HFF-Myc (cell line): ENCODE data around the gene CYSLTR2.

ENCODE experiments used
- DNase-seq: peaks from one replicate; pipeline ENCODE4 v3.0.0-alpha.2; 2011; ENCODE audit warnings: low read depth; ENCODE audit errors: extremely low read depth
- H3K4me3 ChIP-seq: replicated peaks from 2 replicates; pipeline ENCODE4 v1.5.1; 2011; ENCODE audit warnings: low read depth, mild to moderate bottlenecking, control low read depth, low read length
- TF ChIP-seq, protein P1 (sequence below): IDR thresholded peaks from 2 replicates; pipeline ENCODE4 v1.5.1; 2012; ENCODE audit warnings: mild to moderate bottlenecking, low read depth, low read length, control low read depth; ENCODE audit errors: missing control alignments

The CYSLTR2 gene

GRCh38 chr13:48728226-48728625 lies 74.5 kb downstream of the CYSLTR2 start:
- no peak overlapping the region for H3K4me3 ChIP-seq
- TF ChIP-seq, protein P1, sequence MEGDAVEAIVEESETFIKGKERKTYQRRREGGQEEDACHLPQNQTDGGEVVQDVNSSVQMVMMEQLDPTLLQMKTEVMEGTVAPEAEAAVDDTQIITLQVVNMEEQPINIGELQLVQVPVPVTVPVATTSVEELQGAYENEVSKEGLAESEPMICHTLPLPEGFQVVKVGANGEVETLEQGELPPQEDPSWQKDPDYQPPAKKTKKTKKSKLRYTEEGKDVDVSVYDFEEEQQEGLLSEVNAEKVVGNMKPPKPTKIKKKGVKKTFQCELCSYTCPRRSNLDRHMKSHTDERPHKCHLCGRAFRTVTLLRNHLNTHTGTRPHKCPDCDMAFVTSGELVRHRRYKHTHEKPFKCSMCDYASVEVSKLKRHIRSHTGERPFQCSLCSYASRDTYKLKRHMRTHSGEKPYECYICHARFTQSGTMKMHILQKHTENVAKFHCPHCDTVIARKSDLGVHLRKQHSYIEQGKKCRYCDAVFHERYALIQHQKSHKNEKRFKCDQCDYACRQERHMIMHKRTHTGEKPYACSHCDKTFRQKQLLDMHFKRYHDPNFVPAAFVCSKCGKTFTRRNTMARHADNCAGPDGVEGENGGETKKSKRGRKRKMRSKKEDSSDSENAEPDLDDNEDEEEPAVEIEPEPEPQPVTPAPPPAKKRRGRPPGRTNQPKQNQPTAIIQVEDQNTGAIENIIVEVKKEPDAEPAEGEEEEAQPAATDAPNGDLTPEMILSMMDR: no peak
- DNase-seq: no peak

- TF ChIP-seq, protein P1: no peak
- H3K4me3 ChIP-seq: no peak overlapping the region
- no peak for DNase-seq
These were observed 75.1 kb downstream of the CYSLTR2 start for GRCh38 chr13:48728876-48729275.

DNA sequence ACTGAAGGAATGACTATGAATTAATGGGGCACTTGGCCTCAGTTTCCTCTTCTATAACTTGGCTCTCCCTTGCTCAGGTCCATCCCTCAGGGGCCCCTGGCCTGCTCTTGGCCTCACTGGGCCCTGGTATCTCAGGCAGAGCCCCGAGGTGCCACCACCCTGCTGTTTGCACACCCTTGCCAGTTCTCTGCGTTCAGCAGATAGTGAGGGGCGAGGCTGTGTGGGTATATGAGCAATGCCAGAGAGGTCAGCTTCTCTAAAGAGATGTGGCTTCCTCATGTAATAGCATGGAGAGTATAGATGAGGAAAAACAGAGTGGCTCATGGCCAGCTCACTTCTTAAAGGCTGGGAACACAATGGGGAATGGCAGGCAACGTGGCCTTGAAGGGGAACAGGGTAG lies 76.1 kb downstream of the CYSLTR2 start:
- no peak overlapping the region for H3K4me3 ChIP-seq
- TF ChIP-seq, protein P1: no peak
- no peak for DNase-seq

GRCh38 chr13:48731001-48731658 lies 77.4 kb downstream of the CYSLTR2 start:
- H3K4me3 ChIP-seq: no peak overlapping the region
- TF ChIP-seq, protein P1: no peak
- no peak for DNase-seq

DNA sequence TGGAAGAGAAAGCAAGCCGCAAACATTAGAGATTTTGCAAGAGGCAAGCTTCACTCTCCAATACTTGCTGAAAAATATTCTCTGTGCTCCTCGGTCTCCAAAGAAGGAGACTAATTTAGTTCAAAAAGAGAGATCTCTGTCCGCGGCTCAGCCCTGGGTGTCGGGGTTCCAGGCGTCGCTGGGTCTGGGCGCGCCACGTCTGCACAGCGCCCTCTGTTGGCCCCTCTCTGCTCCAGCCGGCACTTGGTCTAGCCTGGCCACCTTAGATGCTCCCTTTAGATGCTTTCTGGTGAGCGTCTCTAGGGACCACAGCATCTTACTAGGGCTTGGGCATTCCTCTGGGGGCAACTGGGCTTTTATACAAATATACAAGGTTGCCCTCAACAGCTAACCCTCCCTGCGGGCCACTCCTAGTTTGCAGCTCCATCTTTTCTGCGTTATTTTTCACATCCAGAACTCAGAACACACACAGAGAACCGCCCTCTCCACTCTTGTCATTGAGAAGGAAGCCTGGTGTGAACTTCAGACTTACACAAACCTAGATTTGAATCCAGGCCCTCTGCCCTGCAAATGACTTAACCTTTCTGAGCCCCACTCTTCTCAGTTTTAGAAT lies 78.3 kb downstream of the CYSLTR2 start:
- DNase-seq: no peak
- H3K4me3 ChIP-seq: no peak overlapping the region
- TF ChIP-seq, protein P1: peak; percentile 88

- TF ChIP-seq, protein P1: no peak
- H3K4me3 ChIP-seq: no peak overlapping the region
- no peak for DNase-seq
These were observed 80.1 kb downstream of the CYSLTR2 start for GRCh38 chr13:48733739-48734335.
